Measurements from ENCODE around the gene HSPA2. TPM values are rescaled to one million over a fixed set of nuclear protein-coding genes. Genes with fewer than 3 reads are reported as not detected.

Gene HSPA2
- total and polyA plus RNA-seq, 2 experiments from 2014 or later, result 28.9 to 31.4 TPM

DNA sequence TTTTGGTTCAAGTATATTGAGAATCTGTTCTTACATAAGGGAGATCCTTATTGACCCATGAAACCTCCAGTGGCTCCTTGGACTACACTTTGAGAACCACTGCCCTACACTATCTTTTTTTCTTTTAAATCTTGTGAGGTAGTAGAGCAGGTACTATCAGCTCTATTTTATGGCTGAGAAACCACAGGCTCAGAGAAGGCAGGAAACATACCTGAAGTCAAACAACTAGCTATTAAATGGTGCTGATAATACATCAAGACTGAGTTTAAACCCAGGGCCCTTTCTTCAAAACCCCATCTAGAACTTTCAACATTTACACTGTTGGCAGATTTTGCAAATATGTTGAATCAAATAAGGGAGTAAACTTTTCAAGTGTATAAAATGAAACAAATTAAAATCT lies 43.8 kb upstream of the HSPA2 start:
- no peak for DNase-seq
- peaks cover 22% of the 10 kb centered on the region for H3K4me1 ChIP-seq (ENCODE audit: insufficient read depth)
- H3K4me3 ChIP-seq, result no peak overlapping the region
- no peak overlapping the region for H2AFZ ChIP-seq
- no peak overlapping the region for H3K4me2 ChIP-seq (ENCODE audit: unreplicated experiment)
- in situ Hi-C loops (cut with MboI), result no loop called here
- H3K79me2 ChIP-seq (ENCODE audit: insufficient read depth), result peaks cover 72% of the 10 kb centered on the region
- H3F3A ChIP-seq (ENCODE audit: insufficient read depth), result peaks cover 13% of the 10 kb centered on the region
- no peak overlapping the region for H3K27ac ChIP-seq
- H3K27me3 ChIP-seq (replicated peaks; ENCODE audit: insufficient read depth), result no peaks in the 10 kb centered on the region
- no peaks in the 10 kb centered on the region for H3K9me3 ChIP-seq (ENCODE audit: low read depth)
- 0 out of 2 replicates have a peak, but pooled peaks cover 14% of the 10 kb centered on the region for H3K36me3 ChIP-seq (ENCODE audit: low read depth)
- no peak overlapping the region for H3K9ac ChIP-seq
- no peaks in the 10 kb centered on the region for H4K20me1 ChIP-seq (ENCODE audit: insufficient read depth)
- TF ChIP-seq EZH2 (IDR thresholded peaks at IDR 0.05; ENCODE audit: insufficient read depth, poor library complexity, severe bottlenecking) (no peak), EZH2phosphoT487 (IDR thresholded peaks at IDR 0.05; ENCODE audit: insufficient read depth, low read depth) (no peak)
- no peaks in the 10 kb centered on the region for H3K9me2 ChIP-seq (ENCODE audit: insufficient read depth)

DNA sequence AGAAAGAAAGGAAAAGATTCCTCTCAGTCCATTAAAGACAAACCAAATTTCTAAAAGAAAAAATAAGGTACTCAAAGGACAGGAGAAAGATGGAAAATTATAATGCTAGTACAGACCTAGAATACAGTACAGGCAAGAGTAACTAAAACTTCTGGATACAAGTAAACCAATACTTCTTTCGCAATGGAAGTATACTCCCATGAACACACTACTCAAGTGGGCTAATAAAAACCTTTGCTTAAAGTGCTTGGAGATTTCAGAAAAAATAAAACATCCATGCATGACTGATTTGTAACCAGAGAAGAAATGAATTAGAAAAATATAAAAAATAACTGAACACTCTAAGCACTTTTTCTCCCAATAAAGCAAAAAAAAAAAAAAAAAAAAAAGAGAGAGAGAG lies 40.5 kb upstream of the HSPA2 start:
- Histone ChIP-seq H3K79me2 (ENCODE audit: insufficient read depth) (peaks cover 74% of the 10 kb centered on the region), H3K36me3 (ENCODE audit: low read depth) (0 out of 2 replicates have a peak, but pooled peaks cover 10% of the 10 kb centered on the region), H3K27me3 (replicated peaks; ENCODE audit: insufficient read depth) (no peaks in the 10 kb centered on the region), H3K4me1 (ENCODE audit: insufficient read depth) (peaks cover 32% of the 10 kb centered on the region), H3K9me2 (ENCODE audit: insufficient read depth) (no peaks in the 10 kb centered on the region), H3K4me3 (no peak overlapping the region), H3K9ac (no peak overlapping the region), H4K20me1 (ENCODE audit: insufficient read depth) (no peaks in the 10 kb centered on the region), H3K27ac (no peak overlapping the region), H3K4me2 (ENCODE audit: unreplicated experiment) (no peak overlapping the region), H3K9me3 (ENCODE audit: low read depth) (no peaks in the 10 kb centered on the region), H3F3A (ENCODE audit: insufficient read depth) (peaks cover 26% of the 10 kb centered on the region), H2AFZ (no peak overlapping the region)
- DNase-seq, result peak; percentile 32
- TF ChIP-seq EZH2phosphoT487 (IDR thresholded peaks at IDR 0.05; ENCODE audit: insufficient read depth, low read depth), result no peak
- TF ChIP-seq EZH2 (IDR thresholded peaks at IDR 0.05; ENCODE audit: insufficient read depth, poor library complexity, severe bottlenecking), result no peak
- WGBS, 2 experiments (ENCODE audit: low coverage in 1 of 2, low lambda C conversion rate in 2 of 2, missing lambda C conversion rate in 2 of 2), result 96 to 100% methylated on average over 1 of the region's 1 CpG
- in situ Hi-C loops (cut with MboI), result no loop called here

DNA sequence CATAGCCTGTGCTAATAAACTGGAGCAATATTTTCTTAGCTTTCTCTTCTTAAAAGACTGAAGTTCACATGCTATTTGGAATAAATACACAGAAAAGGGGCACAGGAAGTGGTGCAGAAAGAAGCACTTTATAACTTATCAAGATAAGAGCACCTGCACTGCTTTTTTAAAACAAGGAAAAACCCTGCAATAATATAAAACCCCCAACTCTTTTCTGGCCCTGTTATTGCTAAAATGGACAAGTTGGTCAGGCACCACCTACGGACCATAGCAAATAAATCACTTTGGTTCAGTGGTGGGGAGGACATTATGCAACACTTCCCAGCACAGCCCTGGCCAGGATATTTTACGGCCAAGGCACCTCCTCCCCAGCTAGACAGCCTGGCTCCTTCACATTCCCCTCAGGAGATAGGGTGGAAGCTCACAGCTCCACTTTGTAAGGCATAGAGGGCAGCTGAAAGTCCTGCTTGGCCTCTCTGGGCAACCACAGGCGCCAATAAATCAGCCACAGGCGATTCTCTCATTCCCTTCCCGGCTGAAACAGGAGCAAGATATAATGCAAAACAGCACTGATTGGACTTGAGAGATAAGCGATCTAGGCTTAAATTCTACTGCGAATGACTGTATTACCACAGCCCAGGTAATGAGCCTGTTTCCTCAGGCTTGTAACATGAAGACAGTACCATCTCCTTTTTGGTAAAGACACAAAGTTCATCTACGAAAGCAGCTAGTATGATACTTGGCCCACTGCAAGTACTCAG lies 39.0 kb upstream of the HSPA2 start:
- peak; percentile 79 for DNase-seq
- Histone ChIP-seq H3K4me3 (peak overlapping the region; percentile 91), H3K27me3 (replicated peaks; ENCODE audit: insufficient read depth) (no peaks in the 10 kb centered on the region), H3K27ac (peak overlapping the region; percentile 99), H3K79me2 (ENCODE audit: insufficient read depth) (peaks cover 78% of the 10 kb centered on the region), H4K20me1 (ENCODE audit: insufficient read depth) (peaks cover 8% of the 10 kb centered on the region; the same call in 1 of the 2 replicates), H3F3A (ENCODE audit: insufficient read depth) (peaks cover 36% of the 10 kb centered on the region), H3K36me3 (ENCODE audit: low read depth) (0 out of 2 replicates have a peak, but pooled peaks cover 5% of the 10 kb centered on the region), H3K9me2 (ENCODE audit: insufficient read depth) (no peaks in the 10 kb centered on the region), H3K9me3 (ENCODE audit: low read depth) (no peaks in the 10 kb centered on the region), H3K4me2 (ENCODE audit: unreplicated experiment) (peak overlapping the region; percentile 97), H3K4me1 (ENCODE audit: insufficient read depth) (peaks cover 39% of the 10 kb centered on the region), H3K9ac (peak overlapping the region; percentile 99), H2AFZ (peak overlapping the region; percentile 9; the same call in 1 of the 2 replicates)
- in situ Hi-C loops (cut with MboI), result no loop called here
- TF ChIP-seq EZH2phosphoT487 (IDR thresholded peaks at IDR 0.05; ENCODE audit: insufficient read depth, low read depth) (no peak), EZH2 (IDR thresholded peaks at IDR 0.05; ENCODE audit: insufficient read depth, poor library complexity, severe bottlenecking) (no peak)
- 8 to 13% methylated on average over 8 of the region's 8 CpGs for WGBS, 2 experiments (ENCODE audit: low coverage in 1 of 2, low lambda C conversion rate in 2 of 2, missing lambda C conversion rate in 2 of 2)

DNA sequence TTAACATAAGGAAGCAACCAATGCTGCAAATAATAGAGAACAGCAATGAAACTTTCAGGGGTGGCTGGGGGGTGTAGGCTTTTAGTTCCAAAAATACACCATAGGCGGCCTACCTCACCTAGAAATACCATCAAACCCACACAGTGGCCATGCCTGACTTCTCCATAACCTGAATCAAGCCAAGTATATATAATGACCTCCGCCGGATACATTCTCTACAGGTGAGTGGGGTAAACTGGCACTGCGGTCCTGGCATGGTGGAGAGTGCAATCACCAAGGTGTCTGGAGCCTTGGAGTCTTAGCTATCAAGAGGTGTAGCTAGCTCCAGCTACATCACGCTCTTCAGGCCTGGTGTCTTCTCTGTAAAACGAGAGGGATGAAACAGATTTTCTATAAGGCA lies 38.1 kb upstream of the HSPA2 start:
- in situ Hi-C loops (cut with MboI), result no loop called here
- Histone ChIP-seq H3K9me3 (ENCODE audit: low read depth) (no peaks in the 10 kb centered on the region), H3K9me2 (ENCODE audit: insufficient read depth) (no peaks in the 10 kb centered on the region), H3K9ac (peak overlapping the region; percentile 99), H4K20me1 (ENCODE audit: insufficient read depth) (peaks cover 11% of the 10 kb centered on the region; the same call in 1 of the 2 replicates), H3K4me2 (ENCODE audit: unreplicated experiment) (peak overlapping the region; percentile 97), H3F3A (ENCODE audit: insufficient read depth) (peaks cover 44% of the 10 kb centered on the region), H3K79me2 (ENCODE audit: insufficient read depth) (peaks cover 78% of the 10 kb centered on the region), H2AFZ (peak overlapping the region; percentile 77), H3K27me3 (replicated peaks; ENCODE audit: insufficient read depth) (no peaks in the 10 kb centered on the region), H3K27ac (peak overlapping the region; percentile 99), H3K4me3 (peak overlapping the region; percentile 91), H3K4me1 (ENCODE audit: insufficient read depth) (peaks cover 47% of the 10 kb centered on the region), H3K36me3 (ENCODE audit: low read depth) (0 out of 2 replicates have a peak, but pooled peaks cover 3% of the 10 kb centered on the region)
- WGBS, 2 experiments (ENCODE audit: low coverage in 1 of 2, low lambda C conversion rate in 2 of 2, missing lambda C conversion rate in 2 of 2), result 45 to 49% methylated on average over 6 of the region's 6 CpGs
- TF ChIP-seq EZH2 (IDR thresholded peaks at IDR 0.05; ENCODE audit: insufficient read depth, poor library complexity, severe bottlenecking) (no peak), EZH2phosphoT487 (IDR thresholded peaks at IDR 0.05; ENCODE audit: insufficient read depth, low read depth) (no peak)
- no peak for DNase-seq

Measured in GM23248 (cell line).